Body of pancreas (tissue), 4 donors: ENCODE measurements around the gene RELN. TPM values are rescaled to one million over a fixed set of nuclear protein-coding genes. Genes with fewer than 3 reads are reported as not detected.

Experiments used
- ATAC-seq: fragments of 150-250 bp; one replicate; pipeline ENCODE4 v1.9.1; 2016
- DNase-seq, 4 donors: peaks; one replicate each; pipeline ENCODE4 v3.0.0-alpha.2; 2019
- H3K27ac ChIP-seq, 4 donors: fragments of 200-600 bp; sonication (generic); 1 replicate in 3 of 4; 2 replicates in 1 of 4; pipeline versions ENCODE4 v1.5.1 to v1.6.1; 2016 to 2019; ENCODE audit warnings: mild to moderate bottlenecking in 1 of 4, mixed read lengths in 1 of 4, moderate library complexity in 1 of 4
- H3K27me3 ChIP-seq, 2 donors: fragments of 200-600 bp; sonication (generic); one replicate each; pipeline ENCODE4 v1.6.0; 2016; ENCODE audit warnings: mild to moderate bottlenecking in 1 of 2
- H3K36me3 ChIP-seq, 2 donors: fragments of 200-600 bp; sonication (generic); replicated peaks in 1 of 2; 2 replicates each; pipeline ENCODE4 v1.5.1; 2016; ENCODE audit warnings: low read depth in 2 of 2; ENCODE audit not compliant: insufficient read depth in 1 of 2
- H3K4me1 ChIP-seq: fragments of 200-600 bp; sonication (generic); one replicate; pipeline ENCODE4 v1.6.0; 2016
- H3K4me3 ChIP-seq, 2 donors: fragments of 200-600 bp; sonication (generic); 1 replicate in 1 of 2; 2 replicates in 1 of 2; pipeline ENCODE4 v1.5.1; 2016 to 2019
- H3K9me3 ChIP-seq, 3 donors: fragments of 200-600 bp; sonication (generic); 1 replicate in 2 of 3; 2 replicates in 1 of 3; pipeline ENCODE4 v1.5.1; 2016
- CTCF ChIP-seq, 7 experiments: fragments of 450-650 bp in 4 of 7; fragments of 200-600 bp in 3 of 7; sonication (generic) in 3 of 7; IDR thresholded peaks; one replicate each; pipeline ENCODE4 v1.5.1; 2016 to 2019; ENCODE audit warnings: antibody characterized with exemption in 7 of 7
- POLR2A ChIP-seq, 3 donors: fragments of 450-650 bp; IDR thresholded peaks; one replicate each; pipeline ENCODE4 v1.6.1; 2016; ENCODE audit warnings: antibody characterized with exemption in 3 of 3, mild to moderate bottlenecking in 2 of 3
- WGBS, 2 donors: methylation state at CpG; one replicate each; pipeline ENCODE4 v1.1.5; 2017; 5-methylcytosine and 5-hydroxymethylcytosine counted together
- intact Hi-C: fragments of 100-400 bp; cut with DNase I; formaldehyde crosslinking; loops from one replicate; pipeline ENCODE4 v1.15.1; 2023
- total RNA-seq, 2 donors: library from RNA; depleted of rRNA; stranded (reverse); fragments of >200 nt; gene quantifications; one replicate each; pipeline ENCODE4 v1.1.0, GENCODE V29; 2016

RELN gene
- total RNA-seq, 2 donors from 2014 or later, result 0.33 to 3.9 TPM

- intact Hi-C loops, result no loop called here
- no peak for TF ChIP-seq POLR2A (IDR thresholded peaks at IDR 0.05)
- no peak for TF ChIP-seq CTCF (IDR thresholded peaks at IDR 0.05)
- no peaks in the 10 kb centered on the region for H3K9me3 ChIP-seq
- WGBS, 2 donors, result 69% methylated on average over 4 of the region's 4 CpGs
- no peak overlapping the region for H3K27ac ChIP-seq
- no peaks in the 10 kb centered on the region for H3K27me3 ChIP-seq
- no peaks in the 10 kb centered on the region for H3K36me3 ChIP-seq
- DNase-seq (no peak), ATAC-seq (no peak)
- H3K4me3 ChIP-seq, result no peak overlapping the region
- H3K4me1 ChIP-seq, result peaks cover 12% of the 10 kb centered on the region
Measured at GRCh38 chr7:103658055-103659005, 331.1 kb downstream of the RELN start.

GRCh38 chr7:103657474-103657894 lies 332.0 kb downstream of the RELN start:
- no peaks in the 10 kb centered on the region for H3K9me3 ChIP-seq
- no peaks in the 10 kb centered on the region for H3K27me3 ChIP-seq
- no peak for ATAC-seq
- peaks cover 12% of the 10 kb centered on the region for H3K4me1 ChIP-seq
- intact Hi-C loops, result no loop called here
- WGBS, 2 donors, result 41 to 55% methylated on average over 4 of the region's 4 CpGs
- no peak for DNase-seq
- H3K4me3 ChIP-seq, result no peak overlapping the region
- H3K27ac ChIP-seq, result no peak overlapping the region
- TF ChIP-seq POLR2A (IDR thresholded peaks at IDR 0.05) (no peak), CTCF (IDR thresholded peaks at IDR 0.05) (no peak)
- no peaks in the 10 kb centered on the region for H3K36me3 ChIP-seq

DNA sequence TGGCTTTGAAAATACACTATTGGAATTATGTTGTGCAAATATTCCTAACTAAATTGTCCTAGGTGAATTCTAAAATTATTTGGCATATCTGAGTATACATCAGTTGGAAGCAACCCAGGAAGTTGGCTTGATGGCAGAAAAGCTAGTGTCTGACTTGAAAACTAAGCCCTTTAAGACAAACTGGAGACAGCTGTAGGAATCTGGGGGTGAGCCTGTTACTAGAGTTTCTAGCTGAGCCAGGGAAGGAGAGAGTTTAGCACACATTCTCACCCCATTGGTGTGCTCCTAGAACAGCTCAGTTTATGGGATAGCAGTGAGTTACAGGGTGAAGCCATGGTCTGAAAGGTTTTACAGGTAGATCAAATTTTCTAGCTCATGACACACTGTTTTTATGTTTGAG lies 333.2 kb downstream of the RELN start:
- Histone ChIP-seq H3K9me3 (no peaks in the 10 kb centered on the region), H3K36me3 (no peaks in the 10 kb centered on the region), H3K4me1 (peaks cover 10% of the 10 kb centered on the region), H3K27ac (no peak overlapping the region), H3K27me3 (no peaks in the 10 kb centered on the region), H3K4me3 (no peak overlapping the region)
- no peak for ATAC-seq
- TF ChIP-seq POLR2A (IDR thresholded peaks at IDR 0.05) (no peak), CTCF (IDR thresholded peaks at IDR 0.05) (no peak)
- DNase-seq, result no peak
- intact Hi-C loops, result no loop called here

- TF ChIP-seq POLR2A (IDR thresholded peaks at IDR 0.05) (no peak), CTCF (IDR thresholded peaks at IDR 0.05) (no peak)
- Histone ChIP-seq H3K36me3 (no peaks in the 10 kb centered on the region), H3K27me3 (no peaks in the 10 kb centered on the region), H3K9me3 (peaks cover 0 to 4% (median 0%) of the 10 kb centered on the region in 3 donors), H3K4me3 (no peak overlapping the region), H3K4me1 (no peaks in the 10 kb centered on the region), H3K27ac (no peak overlapping the region)
- intact Hi-C loops, result no loop called here
- DNase-seq (no peak), ATAC-seq (no peak)
- WGBS, 2 donors, result 30 to 42% methylated on average over 3 of the region's 3 CpGs
Measured at GRCh38 chr7:103651593-103652377, 337.7 kb downstream of the RELN start.
